ENCODE data around the gene GEMIN7. TPM values are rescaled to one million over a fixed set of nuclear protein-coding genes. Genes with fewer than 3 reads are reported as not detected.

GEMIN7 gene
- total and polyA plus RNA-seq, 4 donors = 10.0 to 25.2 (median 19.4) TPM

DNA sequence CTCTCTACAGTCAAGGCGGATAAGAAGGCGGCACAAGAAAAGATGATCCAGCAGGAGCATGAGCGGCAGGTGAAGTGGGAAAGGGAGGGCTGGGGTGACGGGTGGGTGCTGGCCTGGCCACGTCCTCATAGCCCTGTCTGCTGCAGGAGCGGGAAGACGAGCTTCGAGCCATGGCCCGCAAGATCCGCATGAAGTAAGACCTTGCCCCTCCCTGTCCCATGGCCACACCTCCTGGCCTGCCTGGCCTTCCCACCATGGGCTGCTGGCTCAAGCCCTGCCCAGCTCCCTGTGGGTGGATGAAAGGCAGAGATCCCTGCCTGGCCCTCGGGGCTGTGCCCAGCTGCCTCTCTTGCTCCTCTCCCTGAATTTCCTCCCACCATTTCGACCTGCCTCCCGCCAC, 10.0 kb upstream of the GEMIN7 start:
- Histone ChIP-seq H3K27ac (ENCODE audit: low read depth in 1 of 2, low read length in 2 of 2) (no peak overlapping the region), H3K36me3 (ENCODE audit: control insufficient read depth in 4 of 4, insufficient read depth in 3 of 4, low read depth in 1 of 4, low read length in 3 of 4) (peaks cover 28 to 51% (median 34%) of the 10 kb centered on the region in 4 donors), H3K4me1 (ENCODE audit: control insufficient read depth in 4 of 4, insufficient read depth in 4 of 4, low read length in 3 of 4) (no peaks in the 10 kb centered on the region), H3K27me3 (ENCODE audit: control insufficient read depth in 4 of 4, insufficient read depth in 4 of 4, low read length in 3 of 4) (no peaks in the 10 kb centered on the region), H3K9ac (ENCODE audit: low read depth in 1 of 2, low read length in 2 of 2) (no peak overlapping the region), H3K9me3 (ENCODE audit: control insufficient read depth in 4 of 4, low read length in 3 of 4) (no peaks in the 10 kb centered on the region), H3K4me3 (ENCODE audit: low read depth in 1 of 3, low read length in 3 of 3) (no peak overlapping the region)
- no peak for DNase-seq (ENCODE audit: low spot score)
- TF ChIP-seq HNF4A (conservative IDR thresholded peaks at IDR 0.05) (no peak), TAF1 (conservative IDR thresholded peaks at IDR 0.05) (no peak), FOXA1 (IDR thresholded peaks at IDR 0.05) (no peak), RAD21 (IDR thresholded peaks at IDR 0.05) (no peak), GABPA (IDR thresholded peaks at IDR 0.05 in 1 of 2, conservative IDR thresholded peaks at IDR 0.05 in 1 of 2) (no peak), FOXA2 (IDR thresholded peaks at IDR 0.05) (no peak), NR2F2 (IDR thresholded peaks at IDR 0.05) (no peak), YY1 (IDR thresholded peaks at IDR 0.05) (no peak), JUND (IDR thresholded peaks at IDR 0.05) (no peak), HNF4G (IDR thresholded peaks at IDR 0.05) (no peak), RXRA (IDR thresholded peaks at IDR 0.05) (no peak), EGR1 (IDR thresholded peaks at IDR 0.05; ENCODE audit: low read depth in 2 of 2) (no peak), SP1 (IDR thresholded peaks at IDR 0.05) (no peak)
- TF ChIP-seq, protein P1, sequence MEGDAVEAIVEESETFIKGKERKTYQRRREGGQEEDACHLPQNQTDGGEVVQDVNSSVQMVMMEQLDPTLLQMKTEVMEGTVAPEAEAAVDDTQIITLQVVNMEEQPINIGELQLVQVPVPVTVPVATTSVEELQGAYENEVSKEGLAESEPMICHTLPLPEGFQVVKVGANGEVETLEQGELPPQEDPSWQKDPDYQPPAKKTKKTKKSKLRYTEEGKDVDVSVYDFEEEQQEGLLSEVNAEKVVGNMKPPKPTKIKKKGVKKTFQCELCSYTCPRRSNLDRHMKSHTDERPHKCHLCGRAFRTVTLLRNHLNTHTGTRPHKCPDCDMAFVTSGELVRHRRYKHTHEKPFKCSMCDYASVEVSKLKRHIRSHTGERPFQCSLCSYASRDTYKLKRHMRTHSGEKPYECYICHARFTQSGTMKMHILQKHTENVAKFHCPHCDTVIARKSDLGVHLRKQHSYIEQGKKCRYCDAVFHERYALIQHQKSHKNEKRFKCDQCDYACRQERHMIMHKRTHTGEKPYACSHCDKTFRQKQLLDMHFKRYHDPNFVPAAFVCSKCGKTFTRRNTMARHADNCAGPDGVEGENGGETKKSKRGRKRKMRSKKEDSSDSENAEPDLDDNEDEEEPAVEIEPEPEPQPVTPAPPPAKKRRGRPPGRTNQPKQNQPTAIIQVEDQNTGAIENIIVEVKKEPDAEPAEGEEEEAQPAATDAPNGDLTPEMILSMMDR (IDR thresholded peaks at IDR 0.05; ENCODE audit: low read depth, low read length, missing input control) = no peak
- TF ChIP-seq, protein P2, sequence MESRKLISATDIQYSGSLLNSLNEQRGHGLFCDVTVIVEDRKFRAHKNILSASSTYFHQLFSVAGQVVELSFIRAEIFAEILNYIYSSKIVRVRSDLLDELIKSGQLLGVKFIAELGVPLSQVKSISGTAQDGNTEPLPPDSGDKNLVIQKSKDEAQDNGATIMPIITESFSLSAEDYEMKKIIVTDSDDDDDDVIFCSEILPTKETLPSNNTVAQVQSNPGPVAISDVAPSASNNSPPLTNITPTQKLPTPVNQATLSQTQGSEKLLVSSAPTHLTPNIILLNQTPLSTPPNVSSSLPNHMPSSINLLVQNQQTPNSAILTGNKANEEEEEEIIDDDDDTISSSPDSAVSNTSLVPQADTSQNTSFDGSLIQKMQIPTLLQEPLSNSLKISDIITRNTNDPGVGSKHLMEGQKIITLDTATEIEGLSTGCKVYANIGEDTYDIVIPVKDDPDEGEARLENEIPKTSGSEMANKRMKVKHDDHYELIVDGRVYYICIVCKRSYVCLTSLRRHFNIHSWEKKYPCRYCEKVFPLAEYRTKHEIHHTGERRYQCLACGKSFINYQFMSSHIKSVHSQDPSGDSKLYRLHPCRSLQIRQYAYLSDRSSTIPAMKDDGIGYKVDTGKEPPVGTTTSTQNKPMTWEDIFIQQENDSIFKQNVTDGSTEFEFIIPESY (IDR thresholded peaks at IDR 0.05) = no peak
- TF ChIP-seq, protein P3, sequence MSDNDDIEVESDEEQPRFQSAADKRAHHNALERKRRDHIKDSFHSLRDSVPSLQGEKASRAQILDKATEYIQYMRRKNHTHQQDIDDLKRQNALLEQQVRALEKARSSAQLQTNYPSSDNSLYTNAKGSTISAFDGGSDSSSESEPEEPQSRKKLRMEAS (IDR thresholded peaks at IDR 0.05) = no peak
- TF ChIP-seq, protein P4, sequence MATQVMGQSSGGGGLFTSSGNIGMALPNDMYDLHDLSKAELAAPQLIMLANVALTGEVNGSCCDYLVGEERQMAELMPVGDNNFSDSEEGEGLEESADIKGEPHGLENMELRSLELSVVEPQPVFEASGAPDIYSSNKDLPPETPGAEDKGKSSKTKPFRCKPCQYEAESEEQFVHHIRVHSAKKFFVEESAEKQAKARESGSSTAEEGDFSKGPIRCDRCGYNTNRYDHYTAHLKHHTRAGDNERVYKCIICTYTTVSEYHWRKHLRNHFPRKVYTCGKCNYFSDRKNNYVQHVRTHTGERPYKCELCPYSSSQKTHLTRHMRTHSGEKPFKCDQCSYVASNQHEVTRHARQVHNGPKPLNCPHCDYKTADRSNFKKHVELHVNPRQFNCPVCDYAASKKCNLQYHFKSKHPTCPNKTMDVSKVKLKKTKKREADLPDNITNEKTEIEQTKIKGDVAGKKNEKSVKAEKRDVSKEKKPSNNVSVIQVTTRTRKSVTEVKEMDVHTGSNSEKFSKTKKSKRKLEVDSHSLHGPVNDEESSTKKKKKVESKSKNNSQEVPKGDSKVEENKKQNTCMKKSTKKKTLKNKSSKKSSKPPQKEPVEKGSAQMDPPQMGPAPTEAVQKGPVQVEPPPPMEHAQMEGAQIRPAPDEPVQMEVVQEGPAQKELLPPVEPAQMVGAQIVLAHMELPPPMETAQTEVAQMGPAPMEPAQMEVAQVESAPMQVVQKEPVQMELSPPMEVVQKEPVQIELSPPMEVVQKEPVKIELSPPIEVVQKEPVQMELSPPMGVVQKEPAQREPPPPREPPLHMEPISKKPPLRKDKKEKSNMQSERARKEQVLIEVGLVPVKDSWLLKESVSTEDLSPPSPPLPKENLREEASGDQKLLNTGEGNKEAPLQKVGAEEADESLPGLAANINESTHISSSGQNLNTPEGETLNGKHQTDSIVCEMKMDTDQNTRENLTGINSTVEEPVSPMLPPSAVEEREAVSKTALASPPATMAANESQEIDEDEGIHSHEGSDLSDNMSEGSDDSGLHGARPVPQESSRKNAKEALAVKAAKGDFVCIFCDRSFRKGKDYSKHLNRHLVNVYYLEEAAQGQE (IDR thresholded peaks at IDR 0.05) = no peak
- TF ChIP-seq, protein P5, sequence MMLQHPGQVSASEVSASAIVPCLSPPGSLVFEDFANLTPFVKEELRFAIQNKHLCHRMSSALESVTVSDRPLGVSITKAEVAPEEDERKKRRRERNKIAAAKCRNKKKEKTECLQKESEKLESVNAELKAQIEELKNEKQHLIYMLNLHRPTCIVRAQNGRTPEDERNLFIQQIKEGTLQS (IDR thresholded peaks at IDR 0.05) = no peak
- 80% methylated on average over 13 of the region's 13 CpGs for WGBS
